Measurements from ENCODE around the gene RPL37. TPM values are rescaled to one million over a fixed set of nuclear protein-coding genes. Genes with fewer than 3 reads are reported as not detected.
"Not testable (repeated sequence)": the region's sequence is repeated elsewhere in the genome, so short reads cannot be mapped to it uniquely, and the experiment has no call there.

RPL37 gene
- total RNA-seq, 2 donors from 2014 or later, result 1,411 to 1,439 TPM

DNA sequence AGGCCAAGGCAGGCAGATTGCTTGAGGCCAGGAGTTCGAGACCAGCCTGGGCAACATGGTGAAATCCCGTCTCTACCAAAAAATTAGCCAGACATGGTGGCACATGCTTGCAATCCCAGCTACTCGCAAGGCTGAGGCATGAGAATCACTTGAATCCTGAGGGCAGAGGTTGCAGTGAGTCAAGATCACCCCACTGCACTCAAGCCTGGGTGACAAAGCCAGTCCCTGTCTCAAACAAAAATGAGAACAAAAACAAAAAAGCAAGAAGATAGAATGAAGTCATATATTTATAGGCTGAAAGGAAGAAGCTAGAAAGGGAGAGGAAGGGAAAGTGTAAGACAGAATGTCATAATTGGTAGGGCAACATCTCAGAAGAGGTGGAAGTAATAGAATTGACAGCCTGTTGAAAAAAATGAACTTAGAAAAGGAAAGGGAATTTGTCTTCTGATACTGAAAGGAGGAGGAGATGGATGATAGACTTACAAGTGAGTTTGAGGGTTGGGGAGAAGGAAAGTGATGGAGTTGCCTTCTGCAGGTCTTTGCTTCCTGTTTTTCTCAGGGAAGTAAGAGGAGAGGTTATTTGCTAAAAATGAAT, 38.4 kb upstream of the RPL37 start:
- H3K36me3 Mint-ChIP-seq (ENCODE audit: low read depth), result no peaks in the 10 kb centered on the region
- TF ChIP-seq, protein P1, sequence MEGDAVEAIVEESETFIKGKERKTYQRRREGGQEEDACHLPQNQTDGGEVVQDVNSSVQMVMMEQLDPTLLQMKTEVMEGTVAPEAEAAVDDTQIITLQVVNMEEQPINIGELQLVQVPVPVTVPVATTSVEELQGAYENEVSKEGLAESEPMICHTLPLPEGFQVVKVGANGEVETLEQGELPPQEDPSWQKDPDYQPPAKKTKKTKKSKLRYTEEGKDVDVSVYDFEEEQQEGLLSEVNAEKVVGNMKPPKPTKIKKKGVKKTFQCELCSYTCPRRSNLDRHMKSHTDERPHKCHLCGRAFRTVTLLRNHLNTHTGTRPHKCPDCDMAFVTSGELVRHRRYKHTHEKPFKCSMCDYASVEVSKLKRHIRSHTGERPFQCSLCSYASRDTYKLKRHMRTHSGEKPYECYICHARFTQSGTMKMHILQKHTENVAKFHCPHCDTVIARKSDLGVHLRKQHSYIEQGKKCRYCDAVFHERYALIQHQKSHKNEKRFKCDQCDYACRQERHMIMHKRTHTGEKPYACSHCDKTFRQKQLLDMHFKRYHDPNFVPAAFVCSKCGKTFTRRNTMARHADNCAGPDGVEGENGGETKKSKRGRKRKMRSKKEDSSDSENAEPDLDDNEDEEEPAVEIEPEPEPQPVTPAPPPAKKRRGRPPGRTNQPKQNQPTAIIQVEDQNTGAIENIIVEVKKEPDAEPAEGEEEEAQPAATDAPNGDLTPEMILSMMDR (conservative IDR thresholded peaks at IDR 0.05), result no peak
- Histone ChIP-seq H3K27me3 (ENCODE audit: control insufficient read depth, insufficient read depth, low read length, poor library complexity, severe bottlenecking) (no peaks in the 10 kb centered on the region), H3K9ac (ENCODE audit: extremely low read depth, low read length, poor library complexity, severe bottlenecking) (no peak overlapping the region), H3K4me3 (ENCODE audit: low read length) (no peak overlapping the region), H3K4me1 (ENCODE audit: control insufficient read depth, insufficient read depth, low read length) (no peaks in the 10 kb centered on the region), H3K9me3 (ENCODE audit: control insufficient read depth, low read length) (peaks cover 29% of the 10 kb centered on the region), H3K27ac (ENCODE audit: low read depth, low read length) (no peak overlapping the region), H3K36me3 (ENCODE audit: control insufficient read depth, insufficient read depth, low read length) (no peaks in the 10 kb centered on the region)
- no peak overlapping the region for H3K27ac Mint-ChIP-seq
- H3K9me3 Mint-ChIP-seq, result peaks cover 32% of the 10 kb centered on the region
- no peak overlapping the region for H3K4me3 Mint-ChIP-seq
- no peaks in the 10 kb centered on the region for H3K4me1 Mint-ChIP-seq
- no peaks in the 10 kb centered on the region for H3K27me3 Mint-ChIP-seq (ENCODE audit: insufficient read depth)
- WGBS, 2 experiments (ENCODE audit: insufficient coverage in 1 of 2, insufficient read length in 1 of 2), result 93 to 95% methylated on average over 3 of the region's 3 CpGs
- peak; percentile 9 for DNase-seq

DNA sequence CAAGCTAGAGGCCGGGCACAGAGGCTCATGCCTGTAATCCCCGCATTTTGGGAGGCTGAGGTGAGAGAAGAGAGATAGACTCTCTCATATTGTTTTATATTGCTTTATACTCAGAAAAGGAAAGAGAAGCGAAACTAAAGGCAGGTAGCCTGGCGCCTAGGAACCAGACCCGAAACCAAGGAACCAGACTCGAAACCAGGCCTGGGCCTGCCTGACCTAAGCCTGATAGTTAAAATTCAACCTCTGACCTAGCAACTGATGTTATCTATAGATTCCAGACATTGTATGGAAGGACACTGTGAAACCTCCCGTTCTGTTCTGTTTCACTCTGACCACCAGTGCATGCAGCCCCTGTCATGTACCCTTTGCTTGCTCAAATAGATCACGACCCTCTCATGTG, 37.2 kb upstream of the RPL37 start:
- H3K9me3 ChIP-seq (ENCODE audit: control insufficient read depth, low read length), result peaks cover 31% of the 10 kb centered on the region
- H3K27ac Mint-ChIP-seq, result not testable (repeated sequence)

DNA sequence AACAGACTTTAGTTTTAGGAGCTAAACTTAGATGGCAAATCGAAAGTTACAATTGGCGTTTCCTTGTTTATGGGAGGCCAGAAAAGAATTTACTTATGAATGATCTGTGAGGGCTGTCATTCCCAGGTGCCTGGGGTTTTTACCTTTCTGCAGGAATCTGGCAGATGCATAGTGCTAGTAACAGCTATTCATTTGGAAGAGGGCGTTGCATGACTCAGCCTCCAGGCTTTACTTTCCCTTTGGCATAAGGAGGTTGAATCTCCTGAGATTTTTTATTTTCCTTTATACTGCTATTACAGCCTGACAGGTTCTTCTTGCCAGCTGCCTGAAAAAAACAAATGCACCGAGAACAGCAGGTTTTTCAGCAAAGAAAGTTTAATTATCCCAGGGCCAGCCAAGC, 36.2 kb upstream of the RPL37 start:
- peak; percentile 59 for DNase-seq
- H3K4me1 Mint-ChIP-seq, result peaks cover 12% of the 10 kb centered on the region
- no peaks in the 10 kb centered on the region for H3K36me3 ChIP-seq (ENCODE audit: control insufficient read depth, insufficient read depth, low read length)
- H3K9me3 ChIP-seq (ENCODE audit: control insufficient read depth, low read length), result peaks cover 27% of the 10 kb centered on the region
- peaks cover 33% of the 10 kb centered on the region for H3K9me3 Mint-ChIP-seq
- H3K4me3 ChIP-seq (ENCODE audit: low read length), result no peak overlapping the region
- H3K4me3 Mint-ChIP-seq, result no peak overlapping the region
- WGBS, 2 experiments (ENCODE audit: insufficient coverage in 1 of 2, insufficient read length in 1 of 2), result 59 to 71% methylated on average over 2 to 4 of the region's 4 CpGs
- H3K27ac Mint-ChIP-seq, result no peak overlapping the region
- TF ChIP-seq, protein P1 (conservative IDR thresholded peaks at IDR 0.05), result no peak
- H3K4me1 ChIP-seq (ENCODE audit: control insufficient read depth, insufficient read depth, low read length), result peaks cover 3% of the 10 kb centered on the region
- no peak overlapping the region for H3K27ac ChIP-seq (ENCODE audit: low read depth, low read length)
- no peak overlapping the region for H3K9ac ChIP-seq (ENCODE audit: extremely low read depth, low read length, poor library complexity, severe bottlenecking)
- H3K27me3 ChIP-seq (ENCODE audit: control insufficient read depth, insufficient read depth, low read length, poor library complexity, severe bottlenecking), result no peaks in the 10 kb centered on the region
- no peaks in the 10 kb centered on the region for H3K27me3 Mint-ChIP-seq (ENCODE audit: insufficient read depth)
- H3K36me3 Mint-ChIP-seq (ENCODE audit: low read depth), result no peaks in the 10 kb centered on the region

More for the DNA sequence above, 37.2 kb upstream of the RPL37 start:
- H3K4me1 Mint-ChIP-seq; H3K36me3 ChIP-seq (ENCODE audit: control insufficient read depth, insufficient read depth, low read length); H3K4me3 Mint-ChIP-seq; H3K4me1 ChIP-seq (ENCODE audit: control insufficient read depth, insufficient read depth, low read length); H3K27me3 Mint-ChIP-seq (ENCODE audit: insufficient read depth); H3K9ac ChIP-seq (ENCODE audit: extremely low read depth, low read length, poor library complexity, severe bottlenecking); H3K27me3 ChIP-seq (ENCODE audit: control insufficient read depth, insufficient read depth, low read length, poor library complexity, severe bottlenecking); H3K36me3 Mint-ChIP-seq (ENCODE audit: low read depth); H3K27ac ChIP-seq (ENCODE audit: low read depth, low read length); H3K4me3 ChIP-seq (ENCODE audit: low read length): not testable (repeated sequence)
- DNase-seq, result peak; percentile 4
- peaks cover 29% of the 10 kb centered on the region for H3K9me3 Mint-ChIP-seq
- 92 to 93% methylated on average over 3 to 8 of the region's 8 CpGs for WGBS, 2 experiments (ENCODE audit: insufficient coverage in 1 of 2, insufficient read length in 1 of 2)

DNA sequence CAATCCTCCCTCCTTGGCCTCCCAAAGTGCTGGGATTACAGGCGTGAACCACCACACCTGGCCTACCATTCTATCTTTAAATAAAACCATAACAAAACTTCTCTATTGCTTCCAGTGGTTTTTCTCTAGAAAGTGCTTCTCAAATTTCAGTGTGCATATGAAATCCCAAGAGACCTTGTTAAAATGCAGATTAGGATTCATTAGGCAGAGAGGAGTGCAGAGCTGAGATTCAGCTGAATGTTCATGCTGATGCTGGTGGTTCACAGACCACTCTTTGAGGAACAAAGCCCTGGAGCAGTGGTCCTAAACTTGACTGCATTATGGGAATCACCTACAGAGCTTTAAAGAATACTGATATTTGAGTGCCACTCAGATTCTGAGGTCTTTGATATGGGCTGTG, 34.4 kb upstream of the RPL37 start:
- peaks cover 51% of the 10 kb centered on the region for H3K9me3 Mint-ChIP-seq
- peaks cover 3% of the 10 kb centered on the region for H3K36me3 Mint-ChIP-seq (ENCODE audit: low read depth)
- no peak overlapping the region for H3K27ac ChIP-seq (ENCODE audit: low read depth, low read length)
- no peak overlapping the region for H3K27ac Mint-ChIP-seq
- no peak overlapping the region for H3K4me3 ChIP-seq (ENCODE audit: low read length)
- no peak overlapping the region for H3K4me3 Mint-ChIP-seq
- H3K4me1 ChIP-seq (ENCODE audit: control insufficient read depth, insufficient read depth, low read length), result peaks cover 4% of the 10 kb centered on the region
- H3K27me3 Mint-ChIP-seq (ENCODE audit: insufficient read depth), result no peaks in the 10 kb centered on the region
- WGBS, 2 experiments (ENCODE audit: insufficient coverage in 1 of 2, insufficient read length in 1 of 2), result 60 to 87% methylated on average over 1 of the region's 1 CpG
- peaks cover 13% of the 10 kb centered on the region for H3K4me1 Mint-ChIP-seq
- TF ChIP-seq, protein P1 (conservative IDR thresholded peaks at IDR 0.05), result no peak
- no peak for DNase-seq
- H3K9ac ChIP-seq (ENCODE audit: extremely low read depth, low read length, poor library complexity, severe bottlenecking), result no peak overlapping the region
- H3K9me3 ChIP-seq (ENCODE audit: control insufficient read depth, low read length), result peaks cover 45% of the 10 kb centered on the region
- H3K36me3 ChIP-seq (ENCODE audit: control insufficient read depth, insufficient read depth, low read length), result no peaks in the 10 kb centered on the region
- H3K27me3 ChIP-seq (ENCODE audit: control insufficient read depth, insufficient read depth, low read length, poor library complexity, severe bottlenecking), result no peaks in the 10 kb centered on the region
